ENCODE measurements around the gene ECT2. TPM values are rescaled to one million over a fixed set of nuclear protein-coding genes. Genes with fewer than 3 reads are reported as not detected.

ECT2 gene
- polyA plus RNA-seq, 1 donor (not counting 4 experiments of a cell fraction or from before 2014, with no cell fraction given) = 34.2 TPM

- FAIRE-seq = no peak
- dilution Hi-C loops (cut with MboI; ENCODE audit: extremely low pct_ligation_motif_present, low sequenced_read_pairs) = no loop called here
These were observed 66.4 kb downstream of the ECT2 start for GRCh38 chr3:172816968-172817367.

DNA sequence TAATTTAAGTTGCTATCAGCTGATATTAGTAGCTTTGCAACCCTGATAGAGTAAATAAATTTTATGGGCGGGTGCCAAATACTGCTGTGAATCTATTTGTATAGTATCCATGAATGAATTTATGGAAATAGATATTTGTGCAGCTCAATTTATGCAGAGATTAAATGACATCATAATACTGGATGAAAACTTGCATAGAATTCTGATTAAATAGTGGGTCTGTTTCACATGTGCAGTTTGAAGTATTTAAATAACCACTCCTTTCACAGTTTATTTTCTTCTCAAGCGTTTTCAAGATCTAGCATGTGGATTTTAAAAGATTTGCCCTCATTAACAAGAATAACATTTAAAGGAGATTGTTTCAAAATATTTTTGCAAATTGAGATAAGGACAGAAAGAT lies 70.0 kb downstream of the ECT2 start:
- no peaks in the 10 kb centered on the region for H3K9me1 ChIP-seq (ENCODE audit: control insufficient read depth, extremely low read depth, insufficient read depth, low read length)
- no peak overlapping the region for H3K4me2 ChIP-seq (ENCODE audit: control insufficient read depth, extremely low read depth, insufficient read depth, low read depth, low read length)
- TF ChIP-seq EZH2 (IDR thresholded peaks at IDR 0.05; ENCODE audit: low read length) (no peak), CTCF (optimal IDR thresholded peaks at IDR 0.05 in 1 of 3, IDR thresholded peaks at IDR 0.05 in 1 of 3, conservative IDR thresholded peaks at IDR 0.05 in 1 of 3; ENCODE audit: extremely low read depth in 1 of 3, insufficient read depth in 2 of 3, low read length in 3 of 3) (no peak)
- dilution Hi-C loops (cut with MboI; ENCODE audit: extremely low pct_ligation_motif_present, low sequenced_read_pairs) = no loop called here
- no peaks in the 10 kb centered on the region for H3K9me3 ChIP-seq (ENCODE audit: control insufficient read depth, low read depth, low read length)
- no peaks in the 10 kb centered on the region for H3K27me3 ChIP-seq (ENCODE audit: control insufficient read depth, extremely low read depth, insufficient read depth, low read length)
- no peaks in the 10 kb centered on the region for H3K4me1 ChIP-seq (ENCODE audit: control insufficient read depth, extremely low read depth, insufficient read depth, low read length)
- FAIRE-seq = no peak
- H2AFZ ChIP-seq (ENCODE audit: control insufficient read depth, low read length) = no peak overlapping the region
- H3K36me3 ChIP-seq (ENCODE audit: control insufficient read depth in 2 of 2, extremely low read depth in 1 of 2, insufficient read depth in 2 of 2, low read length in 2 of 2) = peaks cover 0 to 4% of the 10 kb centered on the region in 2 experiments
- no peak overlapping the region for H3K9ac ChIP-seq (ENCODE audit: control insufficient read depth, extremely low read depth, insufficient read depth, low read length)
- no peak overlapping the region for H3K27ac ChIP-seq (ENCODE audit: control insufficient read depth, insufficient read depth, low read length)
- H3K4me3 ChIP-seq (ENCODE audit: control insufficient read depth in 2 of 3, extremely low read depth in 1 of 3, insufficient read depth in 2 of 3, low read depth in 1 of 3, low read length in 3 of 3) = no peak overlapping the region
- no peaks in the 10 kb centered on the region for H4K20me1 ChIP-seq (ENCODE audit: control insufficient read depth, extremely low read depth, insufficient read depth, low read length)
- DNase-seq (ENCODE audit: low read depth, low spot score) = no peak
- H3K79me2 ChIP-seq (ENCODE audit: control insufficient read depth, insufficient read depth, low read length) = no peaks in the 10 kb centered on the region

More at GRCh38 chr3:172816968-172817367, 66.4 kb downstream of the ECT2 start:
- H3K36me3 ChIP-seq (ENCODE audit: control insufficient read depth in 2 of 2, extremely low read depth in 1 of 2, insufficient read depth in 2 of 2, low read length in 2 of 2) = peaks cover 0 to 4% of the 10 kb centered on the region in 2 experiments
- H4K20me1 ChIP-seq (ENCODE audit: control insufficient read depth, extremely low read depth, insufficient read depth, low read length) = no peaks in the 10 kb centered on the region
- no peak for TF ChIP-seq CTCF (optimal IDR thresholded peaks at IDR 0.05 in 1 of 3, IDR thresholded peaks at IDR 0.05 in 1 of 3, conservative IDR thresholded peaks at IDR 0.05 in 1 of 3; ENCODE audit: extremely low read depth in 1 of 3, insufficient read depth in 2 of 3, low read length in 3 of 3)
- TF ChIP-seq EZH2 (IDR thresholded peaks at IDR 0.05; ENCODE audit: low read length) = no peak
- no peaks in the 10 kb centered on the region for H3K27me3 ChIP-seq (ENCODE audit: control insufficient read depth, extremely low read depth, insufficient read depth, low read length)
- no peaks in the 10 kb centered on the region for H3K9me1 ChIP-seq (ENCODE audit: control insufficient read depth, extremely low read depth, insufficient read depth, low read length)
- H3K4me1 ChIP-seq (ENCODE audit: control insufficient read depth, extremely low read depth, insufficient read depth, low read length) = no peaks in the 10 kb centered on the region
- no peak overlapping the region for H3K4me2 ChIP-seq (ENCODE audit: control insufficient read depth, extremely low read depth, insufficient read depth, low read depth, low read length)
- H3K9me3 ChIP-seq (ENCODE audit: control insufficient read depth, low read depth, low read length) = no peaks in the 10 kb centered on the region
- H2AFZ ChIP-seq (ENCODE audit: control insufficient read depth, low read length) = no peak overlapping the region
- no peak overlapping the region for H3K9ac ChIP-seq (ENCODE audit: control insufficient read depth, extremely low read depth, insufficient read depth, low read length)
- H3K27ac ChIP-seq (ENCODE audit: control insufficient read depth, insufficient read depth, low read length) = no peak overlapping the region
- H3K79me2 ChIP-seq (ENCODE audit: control insufficient read depth, insufficient read depth, low read length) = no peaks in the 10 kb centered on the region
- no peak for DNase-seq (ENCODE audit: low read depth, low spot score)
- no peak overlapping the region for H3K4me3 ChIP-seq (ENCODE audit: control insufficient read depth in 2 of 3, extremely low read depth in 1 of 3, insufficient read depth in 2 of 3, low read depth in 1 of 3, low read length in 3 of 3)

Measured in keratinocyte (primary cell).